Calu3 (cell line): ENCODE measurements around the gene RPL22. TPM values are rescaled to one million over a fixed set of nuclear protein-coding genes. Genes with fewer than 3 reads are reported as not detected.

Experiments used
- Bru-seq: library from RNA; stranded (reverse); fragments of 400-500 nt; gene quantifications from one replicate; lab custom pipeline; 2021; lab: Mats Ljungman, UMichigan
- BruChase-seq, 2 experiments: library from RNA; stranded (reverse); fragments of 400-500 nt; gene quantifications; one replicate each; lab custom pipeline; 2021; lab: Mats Ljungman, UMichigan
- BruUV-seq: library from RNA; stranded (reverse); fragments of 400-500 nt; replicated peaks from 2 replicates; lab custom pipeline; 2021; lab: Mats Ljungman, UMichigan
- CTCF ChIA-PET: fragments of 300-600 bp; sonication (Branson Sonifier 250); formaldehyde crosslinking; loops from one replicate; lab custom pipeline; 2022; ENCODE audit warnings: antibody characterized with exemption; lab: Charles Lee
- DNase-seq: peaks from one replicate; pipeline ENCODE4 v3.0.0; 2022
- H3K27ac Mint-ChIP-seq: one replicate; pipeline ENCODE4 v1.8.0; 2022; ENCODE audit warnings: mixed read lengths; ENCODE audit not compliant: unreplicated experiment
- H3K27me3 Mint-ChIP-seq: one replicate; pipeline ENCODE4 v1.8.0; 2022; ENCODE audit warnings: mixed read lengths; ENCODE audit not compliant: unreplicated experiment
- H3K36me3 Mint-ChIP-seq: one replicate; pipeline ENCODE4 v1.8.0; 2022; ENCODE audit warnings: mild to moderate bottlenecking, moderate library complexity, mixed read lengths; ENCODE audit not compliant: insufficient read depth, unreplicated experiment
- H3K4me1 Mint-ChIP-seq: one replicate; pipeline ENCODE4 v1.8.0; 2022; ENCODE audit warnings: mild to moderate bottlenecking, low read depth, mixed read lengths; ENCODE audit not compliant: unreplicated experiment
- H3K4me3 Mint-ChIP-seq: one replicate; pipeline ENCODE4 v1.8.0; 2022; ENCODE audit warnings: mild to moderate bottlenecking, low read depth, moderate library complexity, mixed read lengths; ENCODE audit not compliant: unreplicated experiment
- H3K9me3 Mint-ChIP-seq: one replicate; pipeline ENCODE4 v1.8.0; 2022; ENCODE audit warnings: low read depth, mixed read lengths; ENCODE audit not compliant: unreplicated experiment
- CTCF ChIP-seq: fragments of 200-600 bp; IDR thresholded peaks from one replicate; pipeline ENCODE4 v1.8.0; 2022; ENCODE audit warnings: antibody characterized with exemption; ENCODE audit not compliant: unreplicated experiment
- intact Hi-C: fragments of 100-400 bp; cut with micrococcal nuclease; formaldehyde crosslinking; loops from one replicate; pipeline ENCODE4 v1.10.0; 2022; ENCODE audit not compliant: unreplicated experiment
- long read RNA-seq: library from polyadenylated mRNA; stranded (forward); transcript quantifications from one replicate; pipeline ENCODE4 v2.0.0, GENCODE V29; 2022
- total RNA-seq: library from RNA; stranded (reverse); gene quantifications from 2 replicates; pipeline ENCODE4 v1.2.3, GENCODE V29; 2022

Gene RPL22
- total RNA-seq, result 256 and 259 TPM in 2 replicates
- Bru-seq, nascent RNA, result percentile 95 among the genes with signal in this experiment
- percentile 99 among the genes with signal in this experiment for BruChase-seq, experiment 1, labeled RNA remaining after a 6-hour chase
- BruChase-seq, experiment 2, labeled RNA remaining after a 2-hour chase, result percentile 98 among the genes with signal in this experiment
- long read RNA-seq, transcript RPL22-201 (4 exons, 2,078 nt), result major isoform, 216 of 285 reads
- long read RNA-seq, transcript RPL22-206 (3 exons, 2,279 nt), result minor isoform, 19 of 285 reads
- long read RNA-seq, partial matches to known transcripts, result 6 of 285 reads
- long read RNA-seq, other reads (novel, unspliced or antisense), result 40 of 285 reads

- TF ChIP-seq CTCF, result no peak
- peak; percentile 93 for DNase-seq
- Mint-ChIP-seq H3K9me3 (no peaks in the 10 kb centered on the region), H3K36me3 (peaks cover 51% of the 10 kb centered on the region), H3K27ac (peak within 1 kb of the TSS; percentile 87), H3K27me3 (no peaks in the 10 kb centered on the region), H3K4me1 (peaks cover 19% of the 10 kb centered on the region), H3K4me3 (peak within 1 kb of the TSS; percentile 79)
- CTCF ChIA-PET, result no interaction called here
- no TSS peak for BruUV-seq
- intact Hi-C loops, result no loop called here
Observed at GRCh38 chr1:6199298-6200187, at the start of gene RPL22. RPL22 (minus strand) TSS chr1:6199595; CDS start chr1:6199573, 22 bp downstream.

DNA sequence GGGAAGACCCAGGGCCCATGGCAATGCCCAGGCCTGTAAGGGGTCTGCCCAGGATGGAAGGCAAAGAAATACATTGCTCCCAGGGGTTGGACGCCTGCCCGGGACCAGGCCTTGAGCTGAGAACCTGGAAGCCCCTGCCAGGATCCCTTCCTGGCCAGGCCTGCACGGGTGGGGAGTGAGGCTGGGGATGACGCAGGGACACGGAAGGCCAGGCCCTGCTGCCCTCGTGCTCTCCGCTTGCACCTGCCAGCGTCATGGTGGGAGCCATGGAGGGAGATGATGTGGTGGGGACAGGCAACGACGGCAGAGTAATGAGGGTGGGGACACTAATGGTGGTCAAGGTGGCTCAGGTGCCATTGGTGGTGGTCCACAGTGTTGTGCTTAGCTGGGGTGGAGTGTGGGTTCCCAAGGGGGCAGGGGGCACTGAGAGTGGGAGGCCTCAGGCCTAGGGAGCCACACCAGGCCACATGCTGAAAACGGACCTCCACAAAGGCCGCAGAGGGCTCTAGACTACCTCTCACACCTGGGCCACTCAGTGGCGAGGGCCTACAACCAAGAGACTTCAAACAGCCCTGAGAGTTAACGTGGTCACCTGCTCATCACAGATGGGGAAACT, 48.9 kb upstream of the RPL22 start:
- peaks cover 8% of the 10 kb centered on the region for H3K36me3 Mint-ChIP-seq
- H3K27ac Mint-ChIP-seq, result no peak overlapping the region
- no peaks in the 10 kb centered on the region for H3K9me3 Mint-ChIP-seq
- no TSS peak for BruUV-seq
- CTCF ChIA-PET, result interaction anchor here (0.6 to 0.7 kb wide), 2 partner anchors 224 to 227 kb away, joined by 3 read pairs; no protein-coding TSS in a partner anchor
- H3K27me3 Mint-ChIP-seq, result peaks cover 45% of the 10 kb centered on the region
- intact Hi-C loops, result loop anchor here (5.0 to 10.0 kb wide), 2 partner anchors 157 to 189 kb away; no protein-coding TSS in a partner anchor
- no peaks in the 10 kb centered on the region for H3K4me1 Mint-ChIP-seq
- DNase-seq, result no peak
- no peak for TF ChIP-seq CTCF
- no peak overlapping the region for H3K4me3 Mint-ChIP-seq

DNA sequence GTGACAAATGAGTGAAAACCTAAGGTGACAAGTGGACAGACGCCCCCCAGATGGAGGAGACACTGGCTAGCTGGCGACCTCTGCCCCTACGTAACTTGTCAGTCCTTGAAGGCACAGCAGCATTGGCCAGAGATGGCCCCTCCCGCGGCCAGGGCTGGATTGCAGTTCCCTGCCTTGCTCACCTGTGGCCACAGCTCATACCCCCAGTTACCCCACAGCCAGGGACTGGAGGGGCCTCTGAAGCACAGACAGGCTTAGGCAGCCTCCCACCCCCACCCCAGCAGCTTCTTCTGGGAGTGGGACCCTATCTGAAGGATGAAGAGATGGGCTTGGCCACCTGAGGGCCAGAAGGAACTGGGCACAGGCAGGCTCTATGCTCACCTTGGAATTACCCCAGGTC, 48.3 kb upstream of the RPL22 start:
- H3K36me3 Mint-ChIP-seq, result peaks cover 8% of the 10 kb centered on the region
- intact Hi-C loops, result loop anchor here (1.0 to 10.0 kb wide), 3 partner anchors 96 to 190 kb away; no protein-coding TSS in a partner anchor

More for the DNA sequence above, 48.3 kb upstream of the RPL22 start:
- H3K4me1 Mint-ChIP-seq, result no peaks in the 10 kb centered on the region
- no peaks in the 10 kb centered on the region for H3K9me3 Mint-ChIP-seq
- TF ChIP-seq CTCF, result no peak
- H3K27me3 Mint-ChIP-seq, result peaks cover 47% of the 10 kb centered on the region
- CTCF ChIA-PET, result no interaction called here
- no peak overlapping the region for H3K27ac Mint-ChIP-seq
- no peak overlapping the region for H3K4me3 Mint-ChIP-seq
- BruUV-seq, result no TSS peak
- no peak for DNase-seq
